Calu3 (cell line): ENCODE measurements around the gene UBE2F. TPM values are rescaled to one million over a fixed set of nuclear protein-coding genes. Genes with fewer than 3 reads are reported as not detected.
"Not testable (repeated sequence)": the region's sequence is repeated elsewhere in the genome, so short reads cannot be mapped to it uniquely, and the experiment has no call there.

ENCODE experiments used
- BruUV-seq: library from RNA; stranded (reverse); fragments of 400-500 nt; replicated peaks from 2 replicates; lab custom pipeline; 2021; lab: Mats Ljungman, UMichigan
- CTCF ChIA-PET: fragments of 300-600 bp; sonication (Branson Sonifier 250); formaldehyde crosslinking; loops from one replicate; lab custom pipeline; 2022; ENCODE audit warnings: antibody characterized with exemption; lab: Charles Lee
- DNase-seq: peaks from one replicate; pipeline ENCODE4 v3.0.0; 2022
- H3K27ac Mint-ChIP-seq: one replicate; pipeline ENCODE4 v1.8.0; 2022; ENCODE audit warnings: mixed read lengths; ENCODE audit not compliant: unreplicated experiment
- H3K27me3 Mint-ChIP-seq: one replicate; pipeline ENCODE4 v1.8.0; 2022; ENCODE audit warnings: mixed read lengths; ENCODE audit not compliant: unreplicated experiment
- H3K36me3 Mint-ChIP-seq: one replicate; pipeline ENCODE4 v1.8.0; 2022; ENCODE audit warnings: mild to moderate bottlenecking, moderate library complexity, mixed read lengths; ENCODE audit not compliant: insufficient read depth, unreplicated experiment
- H3K4me1 Mint-ChIP-seq: one replicate; pipeline ENCODE4 v1.8.0; 2022; ENCODE audit warnings: mild to moderate bottlenecking, low read depth, mixed read lengths; ENCODE audit not compliant: unreplicated experiment
- H3K4me3 Mint-ChIP-seq: one replicate; pipeline ENCODE4 v1.8.0; 2022; ENCODE audit warnings: mild to moderate bottlenecking, low read depth, moderate library complexity, mixed read lengths; ENCODE audit not compliant: unreplicated experiment
- H3K9me3 Mint-ChIP-seq: one replicate; pipeline ENCODE4 v1.8.0; 2022; ENCODE audit warnings: low read depth, mixed read lengths; ENCODE audit not compliant: unreplicated experiment
- intact Hi-C: fragments of 100-400 bp; cut with micrococcal nuclease; formaldehyde crosslinking; loops from one replicate; pipeline ENCODE4 v1.10.0; 2022; ENCODE audit not compliant: unreplicated experiment
- total RNA-seq: library from RNA; stranded (reverse); gene quantifications from 2 replicates; pipeline ENCODE4 v1.2.3, GENCODE V29; 2022
- TF ChIP-seq, protein P1 (sequence below): fragments of 200-600 bp; IDR thresholded peaks from one replicate; pipeline ENCODE4 v1.8.0; 2022; ENCODE audit warnings: antibody characterized with exemption; ENCODE audit not compliant: unreplicated experiment

Gene UBE2F
- total RNA-seq, 1 experiment from 2014 or later = 40.1 TPM

DNA sequence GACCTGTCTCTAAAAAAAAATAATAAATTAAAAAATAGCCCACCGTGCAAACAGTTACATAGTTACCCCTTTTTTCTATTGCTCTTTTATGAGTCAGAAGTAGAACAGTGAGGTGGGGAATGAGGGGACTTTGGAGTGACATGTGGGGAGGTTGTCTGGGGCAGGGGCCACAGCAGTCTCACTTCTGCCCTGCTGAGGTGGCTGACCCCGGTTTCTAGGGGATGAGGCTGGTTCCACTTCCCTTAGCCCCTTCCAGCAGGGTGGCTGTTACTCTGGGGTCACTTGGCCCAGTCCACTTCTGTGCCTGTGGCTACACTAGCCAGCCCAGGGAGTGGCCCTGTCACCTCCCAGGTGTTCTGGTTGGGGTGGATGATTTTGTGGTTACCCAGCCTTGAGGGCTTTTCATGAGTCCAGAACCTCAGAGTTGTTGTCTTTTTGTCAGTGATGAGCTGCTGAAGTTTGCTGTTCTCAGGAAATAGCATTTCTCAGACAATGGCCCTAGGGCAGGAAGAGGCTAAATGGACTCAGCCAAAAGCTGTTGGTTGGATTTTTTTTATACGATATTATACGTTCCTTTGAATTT lies 66.0 kb downstream of the UBE2F start:
- no peaks in the 10 kb centered on the region for H3K9me3 Mint-ChIP-seq
- BruUV-seq = no TSS peak
- H3K4me1 Mint-ChIP-seq = no peaks in the 10 kb centered on the region
- DNase-seq = no peak
- H3K27me3 Mint-ChIP-seq = no peaks in the 10 kb centered on the region
- H3K27ac Mint-ChIP-seq = no peak overlapping the region
- intact Hi-C loops = no loop called here
- H3K4me3 Mint-ChIP-seq = no peak overlapping the region
- peaks cover 14% of the 10 kb centered on the region for H3K36me3 Mint-ChIP-seq
- CTCF ChIA-PET = no interaction called here
- TF ChIP-seq, protein P1, sequence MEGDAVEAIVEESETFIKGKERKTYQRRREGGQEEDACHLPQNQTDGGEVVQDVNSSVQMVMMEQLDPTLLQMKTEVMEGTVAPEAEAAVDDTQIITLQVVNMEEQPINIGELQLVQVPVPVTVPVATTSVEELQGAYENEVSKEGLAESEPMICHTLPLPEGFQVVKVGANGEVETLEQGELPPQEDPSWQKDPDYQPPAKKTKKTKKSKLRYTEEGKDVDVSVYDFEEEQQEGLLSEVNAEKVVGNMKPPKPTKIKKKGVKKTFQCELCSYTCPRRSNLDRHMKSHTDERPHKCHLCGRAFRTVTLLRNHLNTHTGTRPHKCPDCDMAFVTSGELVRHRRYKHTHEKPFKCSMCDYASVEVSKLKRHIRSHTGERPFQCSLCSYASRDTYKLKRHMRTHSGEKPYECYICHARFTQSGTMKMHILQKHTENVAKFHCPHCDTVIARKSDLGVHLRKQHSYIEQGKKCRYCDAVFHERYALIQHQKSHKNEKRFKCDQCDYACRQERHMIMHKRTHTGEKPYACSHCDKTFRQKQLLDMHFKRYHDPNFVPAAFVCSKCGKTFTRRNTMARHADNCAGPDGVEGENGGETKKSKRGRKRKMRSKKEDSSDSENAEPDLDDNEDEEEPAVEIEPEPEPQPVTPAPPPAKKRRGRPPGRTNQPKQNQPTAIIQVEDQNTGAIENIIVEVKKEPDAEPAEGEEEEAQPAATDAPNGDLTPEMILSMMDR = no peak

DNA sequence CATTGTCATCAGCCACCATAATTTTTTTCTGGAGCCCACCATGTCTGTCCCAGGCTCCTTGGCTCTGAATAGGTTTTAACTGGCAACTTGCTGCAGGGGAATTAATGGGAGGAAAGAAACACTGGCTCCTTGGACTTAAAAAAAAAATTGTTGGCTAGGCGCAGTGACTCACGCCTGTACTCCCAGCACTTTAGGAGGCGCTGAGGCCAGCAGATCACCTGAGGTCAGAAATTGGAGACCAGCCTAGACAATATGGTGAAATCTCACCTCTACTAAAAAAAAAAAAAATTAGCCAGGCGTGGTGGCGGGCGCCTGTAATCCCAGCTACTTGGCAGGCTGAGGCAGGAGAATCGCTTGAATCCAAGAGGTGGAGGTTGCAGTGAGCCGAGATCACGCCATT lies 67.2 kb downstream of the UBE2F start:
- intact Hi-C loops = not testable (repeated sequence)

DNA sequence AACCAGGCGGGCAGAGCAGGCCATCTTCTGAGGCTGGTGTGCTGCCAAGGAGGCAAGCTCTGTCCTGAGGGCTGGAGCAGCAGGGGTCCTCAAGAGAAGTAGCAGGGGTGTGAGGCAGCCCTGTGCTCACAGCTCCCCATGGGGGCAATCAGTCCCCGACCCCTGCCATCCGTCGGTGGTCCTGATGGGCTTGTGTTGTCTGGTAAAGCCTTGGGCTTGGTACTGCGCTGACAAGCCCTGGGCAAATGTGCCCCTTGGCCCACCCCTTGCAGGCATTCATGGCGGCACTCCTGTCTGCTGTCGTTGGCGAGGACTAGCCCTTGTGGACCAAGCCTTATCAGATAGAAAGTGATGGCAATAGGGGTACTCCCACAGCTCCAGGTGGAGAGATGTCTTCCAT lies 71.4 kb downstream of the UBE2F start:
- H3K36me3 Mint-ChIP-seq = peaks cover 6% of the 10 kb centered on the region

More for the DNA sequence above, 67.2 kb downstream of the UBE2F start:
- BruUV-seq, H3K27me3 Mint-ChIP-seq, CTCF ChIA-PET, DNase-seq, H3K9me3 Mint-ChIP-seq, H3K4me1 Mint-ChIP-seq, H3K27ac Mint-ChIP-seq, H3K4me3 Mint-ChIP-seq: not testable (repeated sequence)
- H3K36me3 Mint-ChIP-seq = peaks cover 18% of the 10 kb centered on the region

DNA sequence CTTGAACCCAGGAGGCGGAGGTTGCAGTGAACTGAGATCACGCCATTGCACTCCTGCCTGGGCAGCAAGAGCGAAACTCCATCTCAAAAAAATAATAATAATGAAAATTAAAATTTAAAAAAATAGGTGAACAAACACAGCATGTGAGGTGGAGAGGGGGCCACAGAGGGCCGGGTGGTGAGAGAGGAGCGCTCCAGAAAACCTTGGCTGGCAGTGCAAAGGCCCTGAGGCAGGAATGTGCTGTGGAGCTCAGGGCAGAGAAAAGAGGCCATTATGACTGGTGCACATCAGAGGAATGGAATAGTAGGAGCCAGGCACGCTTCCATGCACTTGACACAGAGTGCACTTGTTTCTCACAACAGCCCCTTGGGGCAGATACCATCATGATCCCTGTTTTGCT lies 72.3 kb downstream of the UBE2F start:
- intact Hi-C loops = no loop called here
- Mint-ChIP-seq H3K4me1 (no peaks in the 10 kb centered on the region), H3K27ac (no peak overlapping the region), H3K27me3 (no peaks in the 10 kb centered on the region), H3K4me3 (no peak overlapping the region), H3K36me3 (peaks cover 6% of the 10 kb centered on the region), H3K9me3 (no peaks in the 10 kb centered on the region)
- no TSS peak for BruUV-seq
- CTCF ChIA-PET = no interaction called here
- no peak for DNase-seq
- TF ChIP-seq, protein P1 = no peak

More for the DNA sequence above, 71.4 kb downstream of the UBE2F start:
- intact Hi-C loops = no loop called here
- no peak overlapping the region for H3K27ac Mint-ChIP-seq
- DNase-seq = no peak
- no peaks in the 10 kb centered on the region for H3K27me3 Mint-ChIP-seq
- no TSS peak for BruUV-seq
- TF ChIP-seq, protein P1 = no peak
- no peaks in the 10 kb centered on the region for H3K4me1 Mint-ChIP-seq
- CTCF ChIA-PET = no interaction called here
- H3K4me3 Mint-ChIP-seq = no peak overlapping the region
- H3K9me3 Mint-ChIP-seq = no peaks in the 10 kb centered on the region

DNA sequence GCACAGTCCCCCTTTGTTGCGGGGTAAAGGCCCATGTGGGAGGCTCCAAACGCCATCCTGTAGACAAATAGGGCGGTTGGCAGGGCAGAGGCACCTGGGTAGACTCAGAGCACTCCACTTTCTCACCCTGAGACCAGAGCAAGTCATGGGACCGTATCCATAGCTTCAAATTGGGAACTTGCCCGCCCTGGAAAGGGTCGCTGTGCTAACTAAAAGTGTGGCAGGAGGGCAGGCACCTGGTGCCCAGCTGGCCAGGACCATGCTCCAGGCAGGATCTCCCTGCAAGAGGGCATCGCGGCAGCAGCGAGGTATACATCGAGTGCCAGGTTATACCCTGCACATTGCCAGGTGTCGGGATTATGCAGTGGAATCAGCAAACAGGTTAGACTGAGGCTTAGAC lies 73.2 kb downstream of the UBE2F start:
- H3K27me3 Mint-ChIP-seq = no peaks in the 10 kb centered on the region
- intact Hi-C loops = no loop called here
- H3K4me3 Mint-ChIP-seq = no peak overlapping the region
- H3K27ac Mint-ChIP-seq = no peak overlapping the region
- BruUV-seq = no TSS peak
- H3K36me3 Mint-ChIP-seq = peaks cover 6% of the 10 kb centered on the region
- TF ChIP-seq, protein P1 = no peak
- no peaks in the 10 kb centered on the region for H3K4me1 Mint-ChIP-seq
- DNase-seq = no peak
- H3K9me3 Mint-ChIP-seq = no peaks in the 10 kb centered on the region
- CTCF ChIA-PET = interaction anchor here (0.5 kb wide), 1 partner anchor 122 kb away, joined by 3 read pairs; no protein-coding TSS in a partner anchor
